GM18511 (cell line): Measurements from ENCODE around the gene SEMA4D.

ENCODE experiments used
- ATAC-seq: cut with Tn5 transposase; IDR thresholded peaks from one replicate; pipeline ENCODE4 v1.9.1; 2021; ENCODE audit warnings: mild to moderate bottlenecking, moderate library complexity; ENCODE audit not compliant: unreplicated experiment

SEMA4D gene

DNA sequence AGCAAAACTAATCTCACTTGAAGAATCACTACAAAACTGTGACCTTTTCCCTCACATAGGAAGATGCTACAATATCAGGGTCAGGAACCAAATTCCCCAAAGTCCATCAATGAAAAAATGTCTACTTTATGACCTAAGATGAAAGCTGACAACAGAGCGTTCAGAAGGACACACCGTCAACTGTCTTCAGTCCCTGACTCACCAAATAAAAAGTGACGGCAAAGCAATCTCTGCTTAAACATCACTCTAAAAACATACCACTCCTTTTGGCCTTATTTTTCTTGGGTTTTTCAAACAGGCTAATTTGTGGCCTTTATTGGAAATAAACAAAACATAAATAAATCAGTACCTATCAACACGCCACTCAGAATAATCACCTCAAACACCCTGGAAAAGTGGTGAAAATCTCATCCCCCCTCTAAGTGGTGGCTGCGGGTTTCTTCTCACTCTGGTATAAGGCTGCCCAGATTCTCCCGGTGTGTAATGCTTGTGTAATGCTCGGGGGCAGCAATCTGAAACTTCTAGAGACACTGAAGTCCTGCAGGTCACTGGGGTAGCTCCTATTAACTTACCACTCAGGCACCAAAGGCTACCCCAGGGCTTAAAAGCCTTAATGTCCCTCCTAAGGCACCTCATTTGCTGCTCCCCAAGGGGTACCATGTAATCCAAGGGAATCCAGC is 29.5 kb downstream of the SEMA4D start:
- ATAC-seq = no peak

DNA sequence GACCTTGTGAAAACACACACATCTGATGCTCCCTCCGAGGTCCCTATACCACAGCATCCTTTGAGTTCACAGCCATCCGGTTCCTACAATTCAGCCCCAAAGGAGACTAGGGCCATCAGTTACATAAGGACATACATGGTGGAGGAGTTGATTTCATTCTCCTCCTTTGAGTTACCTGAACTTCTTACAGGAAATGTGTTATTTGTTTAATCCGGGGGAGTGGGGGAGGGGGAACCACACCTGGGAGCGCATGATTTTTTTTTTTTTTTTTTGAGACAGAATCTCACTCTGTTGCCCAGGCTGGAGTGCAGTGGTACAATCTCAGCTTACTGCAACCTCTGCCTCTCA is 30.7 kb downstream of the SEMA4D start:
- ATAC-seq = peak; percentile 13

DNA sequence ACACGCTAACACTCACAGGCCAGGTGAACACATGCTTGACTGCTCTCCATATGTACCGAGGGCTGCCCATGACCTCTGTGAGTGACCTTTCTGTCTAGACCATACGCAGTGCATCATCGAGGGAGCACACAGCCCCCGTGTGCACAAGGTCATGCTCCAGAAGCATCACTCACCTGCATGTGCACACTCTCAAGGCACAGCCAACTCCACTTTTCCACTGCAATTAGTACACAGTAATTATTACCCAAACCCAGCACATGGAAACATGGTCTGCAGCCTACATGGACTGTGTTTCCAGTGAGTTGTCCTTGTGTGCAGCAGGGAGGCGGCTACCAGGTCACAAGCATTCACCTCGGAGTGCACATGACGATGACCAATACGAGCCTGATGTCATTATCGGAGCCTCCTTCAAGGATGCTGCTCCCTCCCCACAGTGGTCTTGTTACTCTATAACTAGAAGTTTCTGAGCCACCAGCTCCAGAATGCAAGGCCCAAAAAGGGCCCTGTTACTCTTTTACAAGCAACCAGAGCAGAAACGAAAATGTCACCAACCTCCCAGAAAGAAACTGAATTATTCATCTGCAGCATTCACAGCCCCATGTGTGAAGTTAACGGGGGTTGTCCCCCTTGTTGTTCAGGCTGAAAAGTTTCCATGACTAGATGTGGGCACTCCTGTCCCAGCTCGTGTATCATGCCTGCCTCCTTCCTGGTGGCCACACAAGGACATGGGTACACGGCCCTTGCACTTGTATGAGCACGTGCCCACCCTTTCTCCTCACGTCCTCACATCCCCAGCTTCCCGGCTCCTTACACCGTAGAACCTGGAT is 31.2 kb downstream of the SEMA4D start:
- ATAC-seq = peak; percentile 74

DNA sequence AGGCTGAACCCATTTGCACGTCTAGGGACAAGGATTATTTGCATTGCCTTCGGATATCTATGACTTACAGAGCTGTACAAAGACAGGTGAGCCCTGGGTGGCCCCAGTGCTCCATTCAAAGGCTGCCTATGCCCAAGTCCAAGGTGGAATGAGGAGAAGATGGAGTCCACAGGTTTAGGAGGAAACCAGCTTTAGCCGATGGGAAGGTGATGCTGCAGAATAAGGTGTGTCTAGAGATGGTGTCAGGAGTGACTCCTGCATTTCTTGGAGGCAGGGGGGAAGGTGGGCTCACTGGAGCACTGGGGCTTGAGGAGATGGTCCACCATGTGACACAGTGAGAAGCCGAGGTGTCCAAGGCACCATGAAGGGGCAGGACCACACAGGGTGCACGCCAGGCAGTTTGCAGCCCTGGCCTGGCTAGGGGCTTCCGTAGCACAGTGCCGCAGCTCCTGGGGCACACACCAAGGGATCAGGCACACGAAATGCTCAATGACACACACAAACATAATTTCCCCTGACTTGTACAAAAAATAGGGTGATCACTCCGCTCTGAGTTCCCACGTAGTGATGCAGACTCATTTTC is 32.1 kb downstream of the SEMA4D start:
- no peak for ATAC-seq

DNA sequence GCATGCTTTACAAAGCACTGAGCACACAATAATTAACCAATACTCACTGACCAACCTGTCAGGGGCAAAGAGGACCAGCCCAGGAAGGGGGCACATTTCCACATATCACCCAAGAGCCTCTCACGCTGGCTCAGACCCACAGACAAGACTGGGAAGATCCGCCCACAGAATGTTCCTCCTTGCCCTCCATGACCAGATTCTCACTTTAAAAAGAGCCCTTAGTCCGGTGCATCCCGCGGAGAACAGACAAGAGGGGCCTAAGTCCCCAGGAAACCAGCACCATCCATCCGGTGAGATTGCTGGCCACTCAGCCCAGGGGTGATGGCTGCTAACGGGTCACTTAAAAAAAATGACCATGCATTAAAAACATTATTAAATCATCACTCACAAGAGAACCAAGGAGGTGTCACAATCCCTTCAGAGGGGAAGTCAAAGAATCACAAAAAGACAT is 32.9 kb downstream of the SEMA4D start:
- peak; percentile 2 for ATAC-seq

DNA sequence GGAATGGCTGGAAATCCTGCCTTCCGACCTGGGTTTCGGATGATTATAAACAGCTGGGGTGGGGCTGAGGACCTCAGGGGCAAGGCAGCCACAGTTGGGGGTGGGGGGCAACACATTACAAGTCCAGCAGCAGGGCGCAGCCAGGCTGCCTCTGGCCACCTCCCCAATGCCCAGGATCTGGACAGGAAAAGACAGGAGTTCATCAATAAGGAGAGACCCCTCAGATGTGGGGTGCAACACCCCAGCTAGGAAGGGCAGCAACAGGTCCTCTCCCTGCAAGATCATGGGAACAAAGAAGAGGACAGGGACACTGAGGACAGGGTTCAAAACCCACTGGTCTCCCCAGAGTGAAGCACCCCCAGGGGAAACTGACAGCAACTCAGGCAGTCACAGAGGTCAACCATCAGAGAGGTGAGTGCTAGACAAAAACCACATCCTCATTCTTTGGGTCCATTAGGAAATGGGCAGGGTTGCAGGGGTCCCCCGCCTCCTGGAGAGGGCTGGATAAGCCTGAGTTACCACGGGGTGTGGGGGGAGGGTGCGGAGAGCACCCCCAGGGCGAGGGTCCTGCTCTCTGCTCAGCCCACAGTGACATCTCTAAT is 33.5 kb downstream of the SEMA4D start:
- peak; percentile 38 for ATAC-seq

DNA sequence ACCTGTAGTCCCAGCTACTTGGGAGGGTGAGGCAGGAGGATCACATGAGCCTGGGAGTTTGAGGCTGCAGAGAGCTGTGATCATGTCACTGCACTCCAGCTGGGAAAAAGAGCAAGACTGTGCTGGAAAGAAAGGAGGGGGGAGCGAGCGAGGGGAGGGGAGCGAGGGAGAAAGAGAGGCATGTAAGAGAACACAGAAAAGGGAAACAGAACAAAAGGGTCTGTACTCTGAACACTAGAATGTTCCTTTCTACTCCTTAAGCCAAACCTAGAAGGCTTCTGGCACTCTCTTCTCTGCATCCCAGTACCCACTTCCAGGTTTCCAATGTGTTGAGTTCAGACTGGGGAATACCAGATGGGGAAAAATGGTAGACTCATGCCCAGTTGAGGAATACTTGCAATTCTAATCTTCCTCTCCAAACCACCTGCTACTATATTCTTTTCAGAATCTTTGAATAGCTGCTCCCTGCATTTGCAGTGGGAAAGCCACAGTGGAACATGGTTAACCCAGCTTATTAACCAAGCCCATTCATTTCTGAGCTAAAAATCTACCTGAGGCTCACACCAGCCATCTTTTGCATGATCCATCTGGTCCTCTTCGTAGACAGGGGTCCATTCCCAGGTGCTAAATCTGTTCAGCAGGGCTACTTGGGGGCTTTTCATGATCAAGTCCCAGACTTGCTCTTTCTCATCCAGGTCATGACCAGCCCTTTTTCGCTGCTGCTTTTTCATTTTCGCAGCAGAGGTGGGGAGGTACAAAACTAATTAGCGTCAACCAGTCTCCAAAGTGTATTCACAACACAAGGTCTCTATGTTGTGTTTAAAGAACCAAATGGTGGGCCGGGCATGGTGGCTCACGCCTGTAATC is 34.9 kb downstream of the SEMA4D start:
- no peak for ATAC-seq

DNA sequence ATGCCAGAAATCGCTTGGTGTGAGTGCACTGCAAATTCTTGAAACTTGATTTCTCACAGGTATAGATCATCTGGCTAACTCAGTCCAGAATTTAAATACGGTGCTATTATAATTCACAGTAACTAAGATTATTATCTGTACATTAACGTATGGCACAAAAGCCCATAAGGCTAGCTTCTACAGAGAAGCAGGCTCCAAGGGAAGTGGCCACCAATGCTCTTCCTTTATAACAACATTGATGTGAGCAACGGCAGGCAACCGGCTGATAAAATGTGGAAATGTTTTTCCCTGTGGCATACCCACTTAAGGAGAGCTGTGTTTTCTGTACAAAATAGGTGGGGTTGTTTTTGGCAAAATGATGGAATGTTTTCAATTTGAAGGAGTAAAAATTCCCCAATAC is 35.7 kb downstream of the SEMA4D start:
- ATAC-seq = no peak

DNA sequence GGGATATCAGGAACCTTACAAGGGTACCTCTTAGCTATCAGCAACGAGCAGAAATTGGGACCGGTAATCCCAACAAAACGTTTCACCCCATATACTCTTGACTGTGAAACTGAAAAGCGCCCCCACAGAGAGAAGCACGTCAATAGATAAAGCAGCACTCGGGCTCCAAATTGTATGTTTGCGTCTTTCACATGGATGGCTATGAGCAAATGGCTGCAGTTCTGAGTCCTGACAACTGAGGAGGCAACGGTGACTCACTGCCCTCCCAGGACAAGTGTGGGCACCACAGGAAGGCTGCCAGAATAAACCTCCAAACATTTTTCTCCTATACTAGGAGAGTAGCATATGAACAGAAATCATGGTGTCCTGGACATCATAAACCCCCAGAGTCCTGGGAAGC is 36.6 kb downstream of the SEMA4D start:
- ATAC-seq = no peak

DNA sequence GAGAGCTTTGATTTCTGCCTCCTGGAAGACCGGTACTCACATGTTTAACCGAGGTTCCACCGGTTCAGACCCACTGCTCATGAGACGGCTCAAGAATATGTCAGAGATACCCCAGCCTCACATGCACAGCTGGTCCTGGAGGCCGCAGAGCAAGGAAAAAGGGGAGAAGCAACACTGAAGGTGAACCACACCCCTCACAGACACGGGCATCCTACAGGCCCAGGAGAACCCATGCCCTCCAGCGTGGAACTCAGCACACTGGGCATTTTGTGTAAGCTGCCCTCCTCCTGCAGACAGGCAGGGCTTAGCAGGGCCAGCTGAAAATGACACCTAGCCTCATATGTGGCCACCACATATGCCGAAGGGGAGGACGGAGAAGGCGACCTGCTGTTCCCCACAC is 37.4 kb downstream of the SEMA4D start:
- ATAC-seq = no peak

DNA sequence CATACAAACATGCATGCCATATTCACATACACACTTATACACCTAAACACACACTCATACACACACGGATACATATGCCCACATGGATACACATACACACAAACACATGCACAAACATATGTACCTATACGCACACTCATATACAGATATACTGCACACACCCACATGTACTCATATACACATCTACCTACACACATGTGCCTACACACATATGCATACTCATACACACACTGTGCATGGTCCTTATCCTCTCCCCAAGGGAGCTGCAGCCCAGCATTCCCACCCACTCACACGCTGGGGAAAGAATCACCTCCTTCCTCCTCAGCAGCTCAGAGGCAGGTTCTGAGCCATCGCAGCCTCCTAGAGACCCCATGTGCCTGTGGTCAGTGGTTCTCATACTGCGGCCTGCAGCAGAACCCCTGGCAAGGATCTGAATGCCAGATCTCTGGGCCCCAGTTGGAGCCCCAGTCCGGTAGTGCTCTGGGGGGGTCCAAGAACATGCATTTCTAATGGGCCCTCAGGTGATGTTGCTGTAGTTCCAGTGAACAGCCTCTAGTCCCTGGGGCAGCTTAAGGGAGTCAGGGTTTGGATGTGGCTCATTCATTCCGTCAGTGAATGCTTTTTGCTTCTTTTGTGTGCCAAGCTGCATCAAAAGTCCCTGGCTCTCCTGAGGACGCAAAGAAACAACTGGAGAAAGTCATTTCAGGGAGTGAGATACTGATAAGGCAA is 39.0 kb downstream of the SEMA4D start:
- ATAC-seq = no peak

DNA sequence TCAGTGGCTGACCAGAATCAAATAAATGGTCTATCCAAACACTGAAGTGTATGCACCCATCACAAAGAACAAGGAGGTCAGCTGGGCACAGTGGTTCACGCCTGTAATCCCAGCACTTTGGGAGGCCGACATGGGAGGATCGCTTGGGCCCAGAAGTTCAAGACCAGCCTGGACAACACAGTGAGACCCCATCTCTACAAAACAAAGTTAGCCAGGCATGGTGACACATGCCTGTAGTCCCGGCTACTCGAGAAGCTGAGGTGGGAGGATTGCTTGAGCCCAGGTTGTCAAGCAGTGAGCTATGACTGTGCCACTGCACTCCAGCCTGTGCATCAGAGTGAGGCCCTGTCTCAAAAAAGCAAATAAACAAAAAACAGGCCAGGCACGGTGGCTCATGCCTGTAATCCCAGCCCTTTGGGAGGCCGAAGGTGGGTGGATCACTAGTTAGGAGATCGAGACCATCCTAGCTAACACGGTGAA is 40.5 kb downstream of the SEMA4D start:
- ATAC-seq = no peak

DNA sequence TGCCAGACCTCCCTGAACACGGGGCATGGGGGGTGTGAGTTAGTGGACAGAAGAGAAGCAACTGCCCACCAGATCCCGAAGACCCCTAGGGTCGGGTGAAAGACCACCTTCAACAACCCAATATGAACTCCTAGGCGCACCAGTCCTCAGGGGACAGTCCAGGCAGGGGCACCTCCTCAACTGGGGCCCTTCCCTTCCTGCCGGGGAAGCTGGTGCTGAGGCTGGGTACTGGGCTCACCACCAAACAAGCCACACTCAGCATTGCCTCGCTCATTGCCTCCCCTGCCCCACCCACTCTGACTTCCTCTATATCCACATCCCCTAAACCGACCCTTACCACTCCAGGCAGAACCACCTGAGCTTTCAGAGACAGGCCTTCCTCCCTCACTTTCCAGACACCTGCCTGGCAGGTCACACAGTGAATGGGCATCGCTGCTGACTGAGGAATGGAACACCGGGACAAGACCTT is 42.5 kb downstream of the SEMA4D start:
- no peak for ATAC-seq

DNA sequence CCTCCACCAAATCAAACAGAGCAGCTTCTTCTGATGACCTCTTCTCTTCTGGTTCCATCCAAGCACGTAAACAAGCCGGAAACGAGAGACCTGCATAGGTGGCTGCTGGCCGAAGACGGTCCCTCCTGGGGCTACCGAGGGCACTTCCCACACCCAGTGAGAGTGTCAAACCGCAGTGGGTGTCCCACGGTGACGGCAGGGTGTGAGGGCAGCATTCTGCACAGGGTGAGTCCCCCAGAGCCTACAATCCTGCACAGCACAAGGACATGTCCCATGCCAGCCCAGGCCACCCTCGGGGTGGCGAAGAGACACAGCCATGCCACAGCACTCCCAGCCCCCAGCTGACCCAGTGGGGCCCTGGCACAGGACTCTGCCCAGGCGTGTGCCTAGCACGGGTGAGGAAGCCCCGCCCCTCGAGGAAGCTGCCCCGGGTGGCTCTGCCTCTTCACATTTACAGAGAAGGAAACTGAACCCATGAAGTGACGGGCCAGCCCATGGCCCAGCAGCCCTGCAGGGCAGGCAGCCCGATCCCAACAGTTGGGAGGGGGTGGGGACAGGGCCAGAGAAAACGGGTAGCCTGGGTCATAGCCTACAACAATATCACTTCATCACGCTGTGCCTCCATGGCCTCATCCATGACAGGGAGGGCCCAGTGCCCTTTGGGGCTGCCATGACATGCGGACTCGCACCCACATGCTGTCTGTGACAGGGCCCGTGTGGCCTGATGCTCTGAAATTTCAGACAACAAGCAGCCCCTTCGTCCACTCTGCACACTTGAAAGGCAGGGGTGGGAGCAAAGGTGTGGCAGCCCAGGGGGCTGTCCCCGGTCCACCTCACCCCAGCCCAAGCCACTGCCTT is 43.2 kb downstream of the SEMA4D start:
- no peak for ATAC-seq

DNA sequence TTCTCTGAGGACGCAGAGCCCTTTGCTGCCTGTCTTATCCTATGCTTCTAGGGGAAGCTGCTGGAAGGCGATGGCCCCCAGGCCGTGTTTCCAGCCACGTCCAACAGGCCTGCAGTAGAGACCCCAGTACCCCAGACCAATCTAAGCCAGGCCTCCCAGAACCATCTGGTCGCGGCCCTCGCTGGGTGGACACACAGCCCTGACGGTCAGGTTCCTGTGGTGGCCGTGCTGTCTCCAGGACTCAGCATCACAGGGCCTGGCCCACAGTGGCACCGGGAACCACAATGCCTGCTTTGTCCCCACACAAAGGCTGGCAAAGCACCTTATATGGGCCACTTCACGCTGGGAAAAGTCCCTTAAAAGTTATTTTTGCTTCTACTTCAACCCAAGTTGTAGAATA is 44.5 kb downstream of the SEMA4D start:
- ATAC-seq = no peak

DNA sequence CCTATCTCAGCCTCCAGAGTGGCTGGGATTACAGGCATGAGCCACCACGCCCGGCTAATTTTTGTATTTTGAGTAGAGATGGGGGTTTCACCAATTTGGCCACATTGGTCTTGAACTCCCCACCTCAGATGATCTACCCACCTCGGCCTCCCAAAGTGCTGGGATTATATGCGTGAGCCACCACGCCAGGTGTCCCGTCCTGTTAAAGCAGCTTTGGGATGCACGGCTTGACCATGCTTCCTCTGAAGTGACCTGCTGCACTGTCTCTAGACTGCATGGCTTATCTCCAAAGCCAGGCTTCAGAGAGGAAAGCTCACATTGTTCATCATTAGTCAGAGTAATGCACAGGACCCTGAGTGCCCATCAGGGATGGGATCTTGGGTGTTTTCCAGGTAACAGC is 45.4 kb downstream of the SEMA4D start:
- ATAC-seq = no peak

DNA sequence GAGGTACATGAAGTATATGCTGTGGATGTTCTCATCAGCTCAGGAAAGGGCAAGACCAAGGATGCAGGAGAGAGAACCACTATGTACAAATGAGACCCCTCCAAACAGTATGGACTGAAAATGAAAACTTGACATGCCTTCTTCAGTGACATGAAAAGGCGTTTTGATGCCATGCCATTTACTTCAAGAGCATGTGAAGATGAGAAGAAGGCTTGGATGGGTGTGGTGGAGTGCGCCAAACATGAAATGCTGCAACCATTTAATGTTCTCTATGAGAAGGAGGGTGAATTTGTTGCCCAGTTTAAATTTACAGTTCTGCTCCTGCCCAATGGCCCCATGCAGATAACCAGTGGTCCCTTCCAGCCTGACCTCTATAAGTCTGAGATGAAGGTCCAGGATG is 47.7 kb downstream of the SEMA4D start:
- no peak for ATAC-seq

DNA sequence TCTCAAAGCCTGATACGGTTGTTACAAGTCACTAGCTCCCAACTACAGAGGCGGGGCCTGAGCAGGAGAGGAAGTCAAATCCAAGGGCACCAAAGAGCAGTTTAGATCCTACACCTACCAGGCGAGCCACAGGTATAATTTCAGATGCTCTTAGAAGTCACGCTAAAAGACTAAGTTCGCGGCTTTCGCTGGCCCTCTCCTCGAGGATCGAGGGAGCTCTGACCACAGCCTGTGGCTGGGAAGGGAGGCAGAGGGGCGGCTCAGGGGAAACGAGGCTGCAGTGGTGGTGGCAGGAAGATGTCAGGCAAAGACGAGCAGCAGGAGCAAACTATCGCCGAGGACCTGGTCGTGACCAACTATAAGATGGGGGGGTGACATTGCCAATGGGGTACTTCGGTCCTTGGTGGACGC is 48.6 kb downstream of the SEMA4D start:
- ATAC-seq = no peak

DNA sequence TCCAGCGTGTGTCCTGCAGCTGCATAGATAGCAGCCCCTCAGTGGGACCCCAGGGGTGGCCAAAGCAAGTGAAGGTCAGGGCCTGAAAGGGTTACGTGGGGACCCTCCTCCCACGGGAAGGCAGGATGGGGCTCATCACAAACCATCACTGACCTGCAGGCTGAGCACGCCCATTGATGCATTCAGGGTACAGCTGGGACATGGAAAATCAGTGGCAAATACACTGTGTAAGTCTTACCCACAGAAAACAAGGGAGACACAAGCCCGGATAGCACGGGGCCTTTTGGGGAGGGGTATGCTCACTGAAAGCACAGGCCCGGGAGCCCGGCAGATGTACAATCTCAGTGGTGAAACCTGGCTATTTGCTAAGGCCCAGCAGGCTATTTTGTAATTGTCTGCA is 49.1 kb downstream of the SEMA4D start:
- no peak for ATAC-seq
